HEK293 (cell line): ENCODE measurements around the gene CENPVL2.

ENCODE experiments used
- CTCF ChIP-seq: fragments of 450-650 bp; formaldehyde crosslinking; IDR thresholded peaks from 2 replicates; pipeline ENCODE4 v1.5.1; 2016; ENCODE audit warnings: missing biosample characterization, missing genetic modification characterization
- PBX3 ChIP-seq: sonication (generic); formaldehyde crosslinking; IDR thresholded peaks from 2 replicates; pipeline ENCODE4 v1.8.1; 2022; ENCODE audit warnings: mild to moderate bottlenecking, moderate library complexity, missing genetic modification reagents
- REPIN1 ChIP-seq: fragments of 450-650 bp; formaldehyde crosslinking; IDR thresholded peaks from 2 replicates; pipeline ENCODE4 v1.5.1; 2017; ENCODE audit warnings: missing biosample characterization, missing genetic modification characterization, low read depth
- REST ChIP-seq: fragments of 450-650 bp; formaldehyde crosslinking; IDR thresholded peaks from 2 replicates; pipeline ENCODE4 v1.5.1; 2016; ENCODE audit warnings: missing biosample characterization, missing genetic modification characterization
- YY1 ChIP-seq: fragments of 450-650 bp; formaldehyde crosslinking; IDR thresholded peaks from 2 replicates; pipeline ENCODE4 v1.5.1; 2018; ENCODE audit warnings: missing biosample characterization, missing genetic modification characterization
- ZBTB17 ChIP-seq: fragments of 450-650 bp; formaldehyde crosslinking; IDR thresholded peaks from 2 replicates; pipeline ENCODE4 v1.5.1; 2016; ENCODE audit warnings: missing biosample characterization, missing genetic modification characterization
- ZNF133 ChIP-seq: fragments of 450-650 bp; formaldehyde crosslinking; IDR thresholded peaks from 2 replicates; pipeline ENCODE4 v1.5.1; 2016; ENCODE audit warnings: missing biosample characterization, missing genetic modification characterization
- ZNF629 ChIP-seq: fragments of 450-650 bp; formaldehyde crosslinking; IDR thresholded peaks from 2 replicates; pipeline ENCODE4 v1.5.1; 2017; ENCODE audit warnings: missing biosample characterization, missing genetic modification characterization
- ZNF654 ChIP-seq: fragments of 450-650 bp; formaldehyde crosslinking; IDR thresholded peaks from 2 replicates; pipeline ENCODE4 v1.5.1; 2016; ENCODE audit warnings: low read depth, missing biosample characterization, missing genetic modification characterization
- ZNF660 ChIP-seq: fragments of 450-650 bp; IDR thresholded peaks from 2 replicates; pipeline ENCODE4 v1.5.1; 2018; ENCODE audit warnings: missing biosample characterization, mild to moderate bottlenecking, missing genetic modification characterization
- ZNF701 ChIP-seq: fragments of 450-650 bp; formaldehyde crosslinking; IDR thresholded peaks from 2 replicates; pipeline ENCODE4 v1.5.1; 2016; ENCODE audit warnings: missing biosample characterization, missing genetic modification characterization
- ZNF768 ChIP-seq: fragments of 450-650 bp; formaldehyde crosslinking; IDR thresholded peaks from 2 replicates; pipeline ENCODE4 v1.5.1; 2018; ENCODE audit warnings: missing biosample characterization, mild to moderate bottlenecking, missing genetic modification characterization
- TF ChIP-seq, protein P1 (sequence below): fragments of 450-650 bp; formaldehyde crosslinking; IDR thresholded peaks from 2 replicates; pipeline ENCODE4 v1.5.1; 2016; ENCODE audit warnings: missing biosample characterization, missing genetic modification characterization

DNA sequence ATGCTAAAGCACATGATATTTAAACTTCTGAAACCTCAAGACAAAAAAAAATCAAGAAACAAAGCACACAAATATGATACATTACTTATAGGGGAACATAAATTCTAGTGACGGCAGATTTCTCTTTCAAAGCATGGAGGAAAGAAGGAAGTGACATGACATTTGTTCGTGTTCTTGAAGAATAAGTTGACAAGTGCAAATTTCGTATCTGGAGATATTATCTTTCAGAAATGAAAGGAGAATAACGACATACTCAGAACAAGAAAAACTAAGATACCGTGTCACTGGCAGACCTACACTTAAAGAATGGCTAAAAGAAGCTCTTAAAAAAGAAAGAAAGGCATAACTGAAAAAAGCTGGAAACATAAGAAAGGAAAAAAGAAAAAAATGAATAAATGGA is 16.6 kb downstream of the CENPVL2 start:
- TF ChIP-seq ZNF701 (no peak), YY1 (tag by site-specific recombination) (no peak), CTCF (tag by site-specific recombination) (no peak), ZNF133 (no peak), ZNF629 (no peak), PBX3 (CRISPR knock-in tag) (no peak), REST (tag by site-specific recombination) (no peak), ZNF660 (tag by site-specific recombination) (no peak), ZNF768 (tag by site-specific recombination) (no peak), REPIN1 (tag by site-specific recombination) (no peak), ZBTB17 (tag by site-specific recombination) (no peak), ZNF654 (tag by site-specific recombination) (no peak)
- TF ChIP-seq, protein P1, sequence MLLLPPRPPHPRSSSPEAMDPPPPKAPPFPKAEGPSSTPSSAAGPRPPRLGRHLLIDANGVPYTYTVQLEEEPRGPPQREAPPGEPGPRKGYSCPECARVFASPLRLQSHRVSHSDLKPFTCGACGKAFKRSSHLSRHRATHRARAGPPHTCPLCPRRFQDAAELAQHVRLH (tag by site-specific recombination), result no peak
